Aorta (tissue), 4 donors: ENCODE data around the gene LRCH2. TPM values are rescaled to one million over a fixed set of nuclear protein-coding genes. Genes with fewer than 3 reads are reported as not detected.

ENCODE experiments used
- polyA plus RNA-seq, 2 donors: library from polyadenylated mRNA; stranded (reverse); fragments of 200-250 nt; gene quantifications; one replicate each; pipeline ENCODE4 v1.2.3, GENCODE V29; 2013
- total RNA-seq, 2 donors: library from RNA; stranded (reverse); fragmentation: NEBNext Ultra II Directional; extraction: Animal tissue kit (Norgen Biotek cat#: 25700); gene quantifications; one replicate each; pipeline ENCODE4 v1.2.1, GENCODE V29; 2021
- donor health status: healthy with polysubstance abuse.
- donor health status: Bipolar disorder and iron deficiency.
- donor health status: DM: no; HTN: no; CAD: no.
- donor health status: DM: yes; HTN: yes; CAD: no.

The LRCH2 gene
- total and polyA plus RNA-seq, 4 donors = 2.6 to 10.9 (median 6.6) TPM

Other genes with a start within 250 kb of the LRCH2 start
- 10 to 100 TPM in 1 of 2 donors, 1 to 10 TPM in 1; 7.3 to 13.8 TPM for gene IL13RA2, start 216.5 kb downstream of the LRCH2 start, total RNA-seq
- gene IL13RA2, start 216.5 kb downstream of the LRCH2 start, polyA plus RNA-seq = 10 to 100 TPM; 27.9 to 32.3 TPM
- not detected for gene RBMXL3, start 44.7 kb downstream of the LRCH2 start, total RNA-seq
- not detected for gene RBMXL3, start 44.7 kb downstream of the LRCH2 start, polyA plus RNA-seq
- gene LUZP4, start 55.6 kb upstream of the LRCH2 start, total RNA-seq = not detected
- not detected for gene LUZP4, start 55.6 kb upstream of the LRCH2 start, polyA plus RNA-seq